WI38 (cell line): ENCODE results near the gene APP.

ENCODE experiments used
- H3K4me3 ChIP-seq: 2 replicates; pipeline ENCODE4 v1.5.1; 2011; ENCODE audit warnings: low read depth, mild to moderate bottlenecking, control low read depth, low read length
- CTCF ChIP-seq: IDR thresholded peaks from 2 replicates; pipeline ENCODE4 v1.5.1; 2012; ENCODE audit warnings: low read depth, mild to moderate bottlenecking, control low read depth, low read length

APP gene

GRCh38 chr21:25893191-25893590 is 277.4 kb downstream of the APP start:
- no peak for TF ChIP-seq CTCF
- H3K4me3 ChIP-seq: no peak overlapping the region

GRCh38 chr21:25891596-25891995 is 279.0 kb downstream of the APP start:
- no peak for TF ChIP-seq CTCF
- no peak overlapping the region for H3K4me3 ChIP-seq

GRCh38 chr21:25890001-25890400 is 280.6 kb downstream of the APP start:
- H3K4me3 ChIP-seq: no peak overlapping the region
- TF ChIP-seq CTCF: no peak

GRCh38 chr21:25888711-25889110 is 281.9 kb downstream of the APP start:
- TF ChIP-seq CTCF: no peak
- no peak overlapping the region for H3K4me3 ChIP-seq

GRCh38 chr21:25887646-25888306 is 282.8 kb downstream of the APP start:
- H3K4me3 ChIP-seq: no peak overlapping the region
- no peak for TF ChIP-seq CTCF

GRCh38 chr21:25887166-25887565 is 283.4 kb downstream of the APP start:
- H3K4me3 ChIP-seq: no peak overlapping the region
- TF ChIP-seq CTCF: no peak

GRCh38 chr21:25885880-25886279 is 284.7 kb downstream of the APP start:
- no peak overlapping the region for H3K4me3 ChIP-seq
- no peak for TF ChIP-seq CTCF
